NCI-H1694 (cell line): ENCODE measurements around the gene NFU1.

Experiments
- DNase-seq: peaks from one replicate; lab custom pipeline; 2025; lab: John Stamatoyannopoulos, UW

The NFU1 gene

GRCh38 chr2:69436938-69437750, at the start of gene NFU1:
Gene NFU1, minus strand, starts transcription at chr2:69437435. Its CDS starts 13 bp downstream, at chr2:69437422.
- peak; percentile 76 for DNase-seq

GRCh38 chr2:69483696-69484095, 46.5 kb upstream of the NFU1 start:
- DNase-seq, result no peak

- no peak for DNase-seq
Measured at GRCh38 chr2:69483024-69483423, 45.8 kb upstream of the NFU1 start.

DNA sequence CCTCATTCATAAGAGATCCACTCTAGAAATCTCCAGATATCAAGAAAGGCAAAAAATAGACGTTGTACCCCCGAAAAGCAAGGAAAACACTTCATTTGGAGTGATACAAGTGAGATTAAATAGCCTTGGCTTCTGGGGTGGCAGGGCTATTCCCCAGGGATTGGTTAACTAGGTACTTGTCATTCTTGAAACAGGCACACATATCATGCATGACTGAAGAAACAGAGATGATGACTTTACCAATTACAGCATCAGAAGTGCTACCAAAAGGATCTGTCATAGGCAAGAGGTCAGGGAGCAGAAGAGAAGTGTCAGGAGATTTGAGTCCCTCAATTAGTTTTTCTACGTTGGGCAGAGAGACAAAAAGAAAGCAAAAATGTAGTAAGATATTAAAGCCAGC, 45.2 kb upstream of the NFU1 start:
- no peak for DNase-seq

DNA sequence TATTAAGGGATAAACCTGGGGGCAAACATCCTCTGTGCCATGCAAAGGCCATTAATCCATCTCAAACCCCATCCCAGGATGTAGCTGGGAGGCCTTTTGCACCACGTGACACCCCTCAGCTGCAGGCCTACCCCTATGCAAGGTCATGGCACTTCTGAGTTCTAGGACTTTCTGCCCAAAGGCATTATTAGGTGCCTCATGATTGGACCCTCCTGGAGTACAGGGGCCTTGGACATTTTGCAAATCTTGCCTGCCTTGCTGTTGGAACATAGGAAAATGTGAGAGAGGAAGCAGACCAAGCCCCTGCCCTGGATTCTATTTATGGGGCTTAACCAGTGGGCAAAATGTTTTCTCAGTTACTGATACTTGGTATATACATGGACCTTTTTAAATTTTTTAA, 44.2 kb upstream of the NFU1 start:
- DNase-seq, result no peak

- DNase-seq, result no peak
Measured at GRCh38 chr2:69477627-69478026, 40.4 kb upstream of the NFU1 start.

GRCh38 chr2:69474688-69475087, 37.5 kb upstream of the NFU1 start:
- no peak for DNase-seq

DNA sequence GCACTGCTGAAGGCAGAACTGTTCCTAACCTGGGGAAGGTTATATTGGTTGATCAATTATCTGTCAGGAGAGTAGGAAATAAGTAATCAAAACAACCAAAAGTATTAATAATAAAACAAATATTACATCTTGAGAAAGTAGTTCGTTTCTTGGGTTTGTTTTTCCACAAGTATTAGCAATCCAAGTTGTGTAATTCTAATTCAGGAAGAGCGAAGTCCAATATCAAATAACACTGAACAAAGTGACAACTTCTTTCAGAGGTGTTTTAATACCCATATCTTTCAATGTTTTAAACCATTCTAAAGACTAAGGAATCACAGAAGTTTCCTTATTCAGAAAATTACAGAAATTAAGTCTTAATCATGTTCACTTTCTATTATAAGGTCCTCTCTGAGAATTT, 34.6 kb upstream of the NFU1 start:
- DNase-seq, result no peak

- DNase-seq, result no peak
Measured at GRCh38 chr2:69470911-69471310, 33.7 kb upstream of the NFU1 start.

GRCh38 chr2:69469784-69470183, 32.5 kb upstream of the NFU1 start:
- DNase-seq, result no peak

GRCh38 chr2:69469375-69469774, 32.1 kb upstream of the NFU1 start:
- no peak for DNase-seq

DNA sequence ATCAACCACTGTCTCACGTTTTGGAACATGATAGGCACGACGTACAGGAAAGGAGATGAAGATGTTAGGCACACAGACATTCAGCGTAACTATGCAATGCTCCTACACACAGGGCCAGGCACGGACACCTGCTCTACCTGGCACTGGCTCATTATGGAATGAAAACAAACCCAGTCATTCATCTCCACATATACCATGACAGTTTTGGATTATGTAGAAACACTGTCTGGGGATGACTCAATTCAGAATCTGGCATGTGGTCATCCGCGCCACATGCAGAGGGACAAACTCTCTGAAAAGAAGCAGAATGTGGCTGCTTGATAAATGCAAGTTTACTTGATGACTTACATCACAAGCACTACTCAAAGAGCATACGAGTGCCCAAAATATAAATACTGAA, 29.5 kb upstream of the NFU1 start:
- DNase-seq, result no peak

- DNase-seq, result no peak
Measured at GRCh38 chr2:69465513-69466456, 28.6 kb upstream of the NFU1 start.

DNA sequence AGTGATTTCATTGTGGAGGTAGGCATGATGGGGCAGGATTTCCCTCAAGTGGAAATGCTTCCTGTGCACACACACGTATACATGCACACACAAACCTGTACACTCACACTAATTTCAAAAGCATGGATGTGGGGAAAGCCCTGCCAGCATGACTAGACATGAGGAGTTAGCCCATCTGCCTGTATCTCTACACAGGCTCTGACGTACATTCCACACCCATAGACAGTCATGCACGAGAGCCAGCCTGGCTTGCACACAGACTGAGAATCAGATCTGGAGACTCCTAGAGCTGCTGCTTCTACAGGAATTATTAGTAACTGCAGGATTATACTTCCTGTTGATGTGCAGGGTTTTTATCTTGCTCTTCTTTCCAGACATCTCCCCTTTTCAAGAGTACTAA, 27.3 kb upstream of the NFU1 start:
- peak; percentile 91 for DNase-seq

DNA sequence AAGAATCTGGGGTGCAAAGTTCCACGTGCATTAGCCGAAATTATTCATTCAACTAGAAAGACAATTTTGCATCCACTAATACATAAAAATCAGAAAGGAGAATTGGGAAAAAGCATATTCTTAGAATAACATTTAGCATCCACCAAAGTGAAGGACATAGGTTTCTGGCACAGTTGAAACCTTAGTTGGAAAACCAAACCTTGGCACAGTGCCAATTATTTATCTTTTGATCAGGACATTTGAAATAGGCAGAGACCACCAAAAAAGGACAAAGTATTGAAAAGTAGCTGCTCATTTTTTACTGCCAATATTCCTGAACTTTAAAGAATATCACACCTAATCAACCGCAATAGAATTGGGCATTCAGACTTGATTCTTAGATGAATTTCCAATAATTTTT, 25.5 kb upstream of the NFU1 start:
- no peak for DNase-seq

DNA sequence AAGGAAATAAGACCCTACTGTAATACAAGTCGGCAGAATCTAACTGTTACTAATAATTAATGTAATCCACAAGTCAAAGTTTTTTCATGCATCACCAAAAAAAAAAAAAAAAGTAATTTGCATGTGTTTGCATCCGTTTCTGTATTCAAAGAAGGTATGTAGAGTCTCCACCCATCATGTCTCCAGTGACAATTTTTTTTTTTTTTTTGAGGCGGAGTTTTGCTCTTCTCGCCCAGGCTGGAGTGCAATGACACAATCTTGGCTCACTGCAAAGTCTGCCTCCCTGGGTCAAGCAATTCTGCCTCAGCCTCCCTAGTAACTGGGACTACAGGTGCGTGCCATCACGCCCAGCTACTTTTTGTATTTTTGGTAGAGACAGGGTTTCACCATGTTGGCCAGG, 24.2 kb upstream of the NFU1 start:
- no peak for DNase-seq

DNA sequence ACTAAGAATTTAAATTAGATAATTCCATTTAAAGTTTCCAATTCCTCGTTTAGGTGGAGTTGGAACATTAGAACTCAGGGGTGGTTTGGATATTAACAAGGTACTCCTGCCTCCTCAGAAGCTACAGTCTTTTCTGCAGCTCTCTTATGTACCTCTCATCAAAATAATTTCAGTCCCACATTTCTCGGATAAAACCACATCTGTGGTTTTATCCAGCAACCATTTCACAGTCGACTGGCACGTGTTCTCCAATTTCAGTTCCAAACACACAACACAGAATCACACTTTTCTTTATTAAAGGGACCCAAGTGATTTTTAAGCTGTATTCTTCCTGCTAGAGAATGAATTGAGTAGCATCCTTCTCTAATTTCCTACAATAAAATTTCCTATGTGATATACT, 22.7 kb upstream of the NFU1 start:
- DNase-seq, result no peak

DNA sequence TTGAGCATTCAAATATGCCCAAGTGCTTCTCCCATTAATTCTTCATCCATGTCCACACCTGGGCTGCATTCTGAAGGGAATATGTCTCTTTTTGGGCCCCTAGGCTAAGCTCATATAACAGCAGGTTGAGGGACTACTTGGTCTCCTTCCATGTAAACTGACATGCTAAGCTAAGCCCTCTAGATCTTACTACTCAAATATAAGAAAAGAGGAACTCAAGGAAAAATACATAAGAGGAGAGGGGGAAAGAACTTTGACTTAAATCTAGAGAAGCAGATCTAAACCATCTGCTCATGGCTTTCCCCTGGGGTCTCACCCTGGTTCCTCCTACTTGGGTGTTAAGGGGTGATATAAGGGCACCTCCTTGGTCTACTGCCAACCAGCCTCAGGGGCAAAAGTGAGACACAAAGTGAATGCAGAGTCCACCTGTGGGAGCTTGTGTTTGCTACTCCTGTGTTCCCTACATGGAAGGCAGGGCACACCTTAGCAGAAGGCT, 19.8 kb upstream of the NFU1 start:
- DNase-seq, result no peak

DNA sequence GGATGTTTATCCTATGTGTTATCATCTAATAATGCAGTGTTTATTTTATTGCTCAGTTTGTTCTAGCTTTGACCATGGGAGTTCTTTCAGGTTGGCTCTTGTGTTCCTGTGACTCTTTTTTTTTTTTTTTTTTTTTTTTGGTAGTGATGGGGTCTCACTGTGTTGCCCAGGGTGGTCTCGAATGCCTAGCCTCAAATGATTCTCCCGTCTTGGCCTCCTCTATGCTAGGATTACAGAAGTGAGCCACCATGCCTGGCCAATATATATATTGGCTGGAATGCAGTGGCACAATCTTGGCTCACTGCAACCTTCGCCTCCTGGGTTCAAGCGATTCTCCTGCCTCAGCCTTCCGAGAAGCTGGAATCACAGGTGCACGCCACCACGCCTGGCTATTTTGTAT, 18.9 kb upstream of the NFU1 start:
- DNase-seq, result no peak

- DNase-seq, result no peak
Measured at GRCh38 chr2:69454976-69455375, 17.7 kb upstream of the NFU1 start.

GRCh38 chr2:69453475-69454129, 16.4 kb upstream of the NFU1 start:
- DNase-seq, result peak; percentile 23

- DNase-seq, result no peak
Measured at GRCh38 chr2:69452687-69453086, 15.5 kb upstream of the NFU1 start.
